NOMO-1 treated with DMSO at 0.1 percent for 48 hours (cell line): ENCODE data around the gene GNG7.

ENCODE experiments used
- DNase-seq: peaks from one replicate; lab custom pipeline; 2025; ENCODE audit not compliant: unreplicated experiment; lab: John Stamatoyannopoulos, UW

GNG7 gene

GRCh38 chr19:2726904-2727639 is 24.6 kb upstream of the GNG7 start:
- no peak for DNase-seq

- no peak for DNase-seq
Observed at GRCh38 chr19:2726160-2726855, 23.8 kb upstream of the GNG7 start.

GRCh38 chr19:2724148-2724557 is 21.7 kb upstream of the GNG7 start:
- DNase-seq: no peak

- no peak for DNase-seq
Observed at GRCh38 chr19:2723747-2724146, 21.3 kb upstream of the GNG7 start.

GRCh38 chr19:2723345-2723715 is 20.8 kb upstream of the GNG7 start:
- no peak for DNase-seq

- peak; percentile 69 for DNase-seq
Observed at GRCh38 chr19:2722541-2723344, 20.2 kb upstream of the GNG7 start.

GRCh38 chr19:2721570-2722540 is 19.4 kb upstream of the GNG7 start:
- no peak for DNase-seq

- DNase-seq: no peak
Observed at GRCh38 chr19:2720777-2721569, 18.5 kb upstream of the GNG7 start, which contains the start of gene DIRAS1. Gene DIRAS1 (minus strand): TSS chr19:2721372. CDS start chr19:2717806, 3,566 bp downstream.

- DNase-seq: no peak
Observed at GRCh38 chr19:2719920-2720776, 17.7 kb upstream of the GNG7 start.

- DNase-seq: no peak
Observed at GRCh38 chr19:2719232-2719735, 16.8 kb upstream of the GNG7 start.

- DNase-seq: no peak
Observed at GRCh38 chr19:2717638-2718541, 15.4 kb upstream of the GNG7 start.

- no peak for DNase-seq
Observed at GRCh38 chr19:2716722-2717637, 14.5 kb upstream of the GNG7 start.

- DNase-seq: no peak
Observed at GRCh38 chr19:2716275-2716650, 13.8 kb upstream of the GNG7 start.

- DNase-seq: no peak
Observed at GRCh38 chr19:2715470-2716274, 13.2 kb upstream of the GNG7 start.

- DNase-seq: no peak
Observed at GRCh38 chr19:2714531-2715269, 12.2 kb upstream of the GNG7 start.
